GM12891 (cell line): ENCODE results near the gene PLA2R1.

Experiments
- POLR2A ChIP-seq: IDR thresholded peaks from 2 replicates; pipeline ENCODE4 v1.6.1; 2011; ENCODE audit warnings: low read depth, low read length, control low read depth
- TAF1 ChIP-seq: IDR thresholded peaks from 2 replicates; pipeline ENCODE4 v1.6.1; 2011; ENCODE audit warnings: low read depth, low read length, control low read depth

- no peak for TF ChIP-seq TAF1
- TF ChIP-seq POLR2A = no peak
These were observed 101.4 kb downstream of the PLA2R1 start for GRCh38 chr2:159961037-159961436.
